HG03108 (cell line): Measurements from ENCODE around the gene GINS3.

Source experiments
- ATAC-seq: cut with Tn5 transposase; IDR thresholded peaks from one replicate; pipeline ENCODE4 v1.9.1; 2021; ENCODE audit warnings: moderate library complexity; ENCODE audit not compliant: unreplicated experiment

Gene GINS3

GRCh38 chr16:58422809-58423208 lies 30.5 kb downstream of the GINS3 start:
- ATAC-seq: no peak

DNA sequence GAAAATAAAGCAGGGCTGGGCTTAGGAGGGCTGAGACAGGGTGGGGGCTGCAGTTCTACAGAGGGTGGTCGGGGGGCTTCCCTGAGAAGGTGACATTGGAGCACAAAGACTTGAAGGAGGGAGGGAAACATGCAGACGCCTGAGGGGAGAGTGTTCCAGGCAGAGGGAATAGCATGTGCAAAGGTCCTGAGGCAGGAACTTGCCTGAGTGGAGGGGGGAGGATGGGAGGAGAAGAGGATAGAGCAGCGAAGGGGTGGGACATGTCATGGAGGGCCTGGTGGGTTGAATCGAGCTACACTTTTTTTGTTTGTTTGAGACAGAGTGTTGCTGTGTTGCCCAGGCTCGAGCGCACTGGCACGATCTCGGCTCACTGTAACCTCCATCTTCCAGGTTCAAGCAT lies 33.0 kb downstream of the GINS3 start:
- no peak for ATAC-seq

- peak; percentile 90 for ATAC-seq
Measured at GRCh38 chr16:58425756-58426494, 33.7 kb downstream of the GINS3 start.

GRCh38 chr16:58426966-58427365 lies 34.7 kb downstream of the GINS3 start:
- ATAC-seq: no peak

- ATAC-seq: no peak
Measured at GRCh38 chr16:58428621-58429542, 36.6 kb downstream of the GINS3 start.

DNA sequence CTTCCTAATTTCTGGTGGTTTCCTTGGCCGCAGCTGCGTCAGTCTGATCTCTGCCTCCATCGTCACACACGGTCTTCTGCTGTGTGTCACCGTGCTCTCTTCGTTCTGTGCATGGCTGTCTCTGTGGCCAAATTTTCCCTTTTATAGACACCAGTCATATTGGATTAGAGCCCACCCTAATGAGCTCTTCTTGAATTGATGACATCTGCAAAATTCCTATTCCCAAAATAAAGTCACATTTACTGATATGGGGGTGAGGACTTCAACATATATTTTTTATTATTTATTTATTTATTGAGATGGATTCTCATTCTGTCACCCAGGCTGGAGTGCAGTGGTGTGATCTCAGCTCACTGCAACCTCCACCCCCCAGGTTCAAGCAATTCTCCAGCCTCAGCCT lies 38.4 kb downstream of the GINS3 start:
- no peak for ATAC-seq

DNA sequence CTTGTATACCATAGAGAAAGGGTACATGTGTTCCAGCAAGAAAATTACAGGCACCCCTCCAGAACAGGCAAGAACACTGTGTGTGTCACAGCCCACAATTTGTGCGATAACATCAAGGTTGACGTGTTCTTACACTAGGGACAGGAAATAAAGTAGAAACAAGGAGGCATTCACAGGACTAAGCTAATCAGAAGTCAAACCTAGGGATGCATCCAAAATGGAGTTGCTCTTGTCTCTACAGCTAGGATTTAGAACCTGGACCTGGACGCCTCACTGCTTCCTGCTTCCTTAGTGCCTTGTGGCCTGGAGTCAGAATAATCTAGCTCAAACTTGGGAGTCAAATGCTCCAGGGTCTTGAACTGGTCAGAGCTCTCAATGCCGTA lies 41.3 kb downstream of the GINS3 start:
- ATAC-seq: no peak

GRCh38 chr16:58435779-58436178 lies 43.5 kb downstream of the GINS3 start:
- ATAC-seq: no peak

DNA sequence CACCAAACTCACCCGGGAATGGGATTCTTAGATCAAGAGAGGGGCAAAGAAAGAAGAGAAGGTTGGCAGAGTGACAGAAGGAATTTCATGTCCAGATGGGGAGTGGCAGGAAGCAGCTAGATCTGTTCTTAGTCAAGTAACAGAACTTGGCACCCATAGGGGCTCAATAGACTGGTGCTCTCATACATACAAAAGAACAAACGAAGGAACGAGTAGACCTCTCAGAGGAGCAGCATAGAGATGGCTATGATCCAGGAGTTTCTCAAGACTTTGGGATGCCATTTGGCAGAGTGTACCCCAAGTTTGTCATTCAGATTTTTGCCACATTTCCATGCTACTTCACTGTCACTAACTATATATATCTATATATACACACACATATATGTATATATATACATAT lies 47.9 kb downstream of the GINS3 start:
- no peak for ATAC-seq

DNA sequence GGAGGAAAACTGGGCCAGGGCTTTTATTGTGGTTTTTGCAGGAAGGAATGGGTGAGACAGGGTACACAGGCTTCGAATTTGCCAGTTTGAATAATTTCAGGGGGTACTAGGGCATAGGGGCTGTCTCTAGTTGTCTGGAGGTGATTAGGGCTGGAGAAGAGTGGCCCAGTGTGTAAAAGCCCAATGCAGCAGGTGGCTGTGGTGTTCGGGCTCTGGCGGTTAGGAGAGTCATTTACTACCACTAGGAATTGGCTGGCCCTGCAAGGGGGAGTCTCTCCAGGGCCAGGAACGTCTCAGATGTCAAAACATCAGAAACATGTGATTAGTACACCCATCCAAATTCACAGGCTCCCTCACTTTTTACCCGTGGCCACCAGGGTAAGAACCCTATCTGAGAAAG lies 50.3 kb downstream of the GINS3 start:
- no peak for ATAC-seq

DNA sequence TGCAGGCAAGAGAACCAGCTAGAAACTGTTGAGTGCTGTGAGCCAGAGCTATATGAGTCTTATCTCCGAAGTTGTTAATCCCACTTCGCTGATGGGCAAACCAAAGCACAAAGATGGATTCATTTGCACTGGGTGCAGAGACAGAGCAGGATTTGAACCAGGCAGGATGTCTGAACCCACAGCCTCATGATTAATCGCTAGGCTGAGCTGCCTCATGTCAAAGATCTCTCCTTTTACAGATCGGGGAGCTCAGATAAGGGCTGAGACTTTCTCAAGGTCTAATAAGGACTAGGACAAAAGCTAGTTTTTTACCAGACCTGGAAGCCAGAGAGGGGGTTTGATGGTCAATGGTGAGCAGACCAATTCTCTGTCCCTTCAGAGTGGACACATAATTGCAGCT lies 51.5 kb downstream of the GINS3 start:
- no peak for ATAC-seq

GRCh38 chr16:58444265-58444664 lies 52.0 kb downstream of the GINS3 start:
- ATAC-seq: no peak

- no peak for ATAC-seq
Measured at GRCh38 chr16:58448890-58449289, 56.6 kb downstream of the GINS3 start.

- no peak for ATAC-seq
Measured at GRCh38 chr16:58449306-58449705, 57.0 kb downstream of the GINS3 start.

GRCh38 chr16:58449768-58450167 lies 57.5 kb downstream of the GINS3 start:
- no peak for ATAC-seq

DNA sequence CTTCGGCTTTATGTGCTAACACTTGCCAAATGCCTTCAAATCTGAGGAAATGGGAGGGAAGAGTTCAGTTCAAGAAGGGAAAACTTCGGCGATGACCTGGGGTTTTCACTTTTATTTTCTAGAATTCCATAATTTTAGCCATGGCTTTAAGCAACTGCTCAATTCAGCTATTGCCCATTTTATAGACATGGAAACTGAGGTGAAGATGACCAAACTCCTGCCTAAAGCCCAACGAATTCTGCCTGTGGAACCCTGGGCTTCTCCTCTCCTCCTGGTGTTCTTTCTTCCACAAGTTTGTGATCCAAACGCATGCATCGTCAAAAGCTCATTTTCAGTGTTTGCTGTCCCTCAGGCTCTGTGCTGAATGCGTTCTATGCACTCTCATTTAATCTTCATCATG lies 58.3 kb downstream of the GINS3 start:
- no peak for ATAC-seq

- ATAC-seq: no peak
Measured at GRCh38 chr16:58451265-58451689, 59.0 kb downstream of the GINS3 start.

DNA sequence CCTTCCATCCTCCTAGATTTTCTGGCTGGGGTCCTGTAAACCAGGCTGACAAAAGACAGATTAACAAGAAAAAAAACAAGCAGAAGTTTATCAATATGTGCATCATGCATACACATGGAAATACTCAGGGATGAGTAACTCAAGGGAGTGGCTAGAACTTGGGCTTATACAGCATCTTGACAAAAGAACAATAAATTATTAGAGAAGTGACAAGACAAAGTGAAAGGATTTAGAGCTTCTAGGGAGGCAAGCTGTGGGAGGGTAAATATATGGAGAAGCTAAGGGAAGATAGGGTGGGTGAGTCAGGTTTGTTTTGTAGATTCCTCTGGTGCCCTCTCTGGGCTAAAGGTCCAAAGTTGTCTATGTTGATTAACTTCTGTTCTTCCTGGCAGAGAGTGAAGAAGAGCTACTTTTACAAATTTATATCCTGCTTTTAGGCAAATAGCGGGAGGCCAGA lies 59.7 kb downstream of the GINS3 start:
- ATAC-seq: no peak

DNA sequence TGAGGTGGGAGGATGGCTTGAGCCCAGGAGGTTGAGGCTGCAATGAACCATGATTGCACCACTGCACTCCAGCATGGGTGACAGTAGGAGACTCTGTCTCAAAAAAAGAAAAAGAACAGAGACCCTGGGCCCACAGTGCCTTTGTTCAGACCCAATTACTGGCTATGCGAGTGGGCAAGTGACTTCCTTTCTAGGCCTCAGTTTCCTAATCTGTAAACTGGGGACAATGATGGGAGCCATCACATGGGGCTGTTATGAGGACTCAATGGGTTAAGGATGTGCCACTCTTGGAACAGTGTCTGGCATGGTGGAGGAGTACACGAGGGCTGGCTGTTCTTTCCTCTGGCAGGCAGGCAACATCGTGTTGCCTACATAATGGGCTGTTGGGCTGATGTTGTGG lies 60.4 kb downstream of the GINS3 start:
- no peak for ATAC-seq

GRCh38 chr16:58454178-58454577 lies 61.9 kb downstream of the GINS3 start:
- no peak for ATAC-seq

GRCh38 chr16:58454856-58455255 lies 62.6 kb downstream of the GINS3 start:
- ATAC-seq: no peak
